ENCODE results near the gene ANKEF1.

Gene ANKEF1

GRCh38 chr20:10089871-10090587, 55.2 kb downstream of the ANKEF1 start:
- no peak for DNase-seq (ENCODE audit: low read depth)

- DNase-seq (ENCODE audit: low read depth) = no peak
Measured at GRCh38 chr20:10090588-10091166, 55.9 kb downstream of the ANKEF1 start.

GRCh38 chr20:10093087-10093591, 58.4 kb downstream of the ANKEF1 start:
- DNase-seq (ENCODE audit: low read depth) = no peak

- no peak for DNase-seq (ENCODE audit: low read depth)
Measured at GRCh38 chr20:10094566-10095173, 59.9 kb downstream of the ANKEF1 start.

- no peak for DNase-seq (ENCODE audit: low read depth)
Measured at GRCh38 chr20:10096790-10097189, 62.0 kb downstream of the ANKEF1 start.

GRCh38 chr20:10105046-10105445, 70.3 kb downstream of the ANKEF1 start:
- no peak for DNase-seq (ENCODE audit: low read depth)
